ENCODE results near the gene ZNF24. TPM values are rescaled to one million over a fixed set of nuclear protein-coding genes. Genes with fewer than 3 reads are reported as not detected.

The ZNF24 gene
- polyA plus RNA-seq, 1 experiment: 25.7 TPM

DNA sequence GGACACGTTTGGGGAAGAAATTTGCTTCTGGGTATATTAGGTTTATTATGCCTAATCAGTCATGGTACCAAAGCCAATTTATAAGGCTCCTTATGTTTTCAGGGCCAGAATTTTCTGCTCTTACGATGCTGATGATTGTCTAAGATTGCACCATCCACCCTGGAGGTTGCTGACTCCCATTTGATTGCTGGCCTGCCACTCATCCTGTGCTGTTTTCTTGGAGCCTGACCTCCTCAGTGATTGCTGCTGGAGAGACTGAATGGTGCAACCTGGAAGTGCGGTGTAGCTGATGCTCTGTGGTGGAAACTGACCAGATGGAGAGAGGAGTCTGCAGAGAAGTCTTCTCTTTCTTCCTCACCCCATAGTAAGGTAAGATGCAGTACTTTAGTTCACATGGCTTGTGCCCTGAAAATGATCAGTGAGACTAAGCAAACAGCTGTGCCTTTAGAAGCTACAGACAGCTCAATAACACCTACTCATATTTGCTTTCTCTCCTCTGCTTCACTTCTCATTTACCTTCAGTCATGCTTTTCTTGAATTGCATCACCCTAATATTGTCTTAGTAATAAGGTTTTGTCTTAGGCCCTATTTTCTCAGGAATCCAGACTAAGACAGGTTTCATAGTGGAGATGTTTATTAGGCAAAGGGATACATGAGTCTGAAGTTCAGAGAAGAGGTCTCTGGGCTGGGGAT, 17.4 kb downstream of the ZNF24 start:
- DNase-seq (ENCODE audit: low read depth, low spot score): no peak
- TF ChIP-seq CTCF (IDR thresholded peaks at IDR 0.05; ENCODE audit: low read depth, low read length): no peak
- H3K27ac ChIP-seq (ENCODE audit: low read depth, low read length): no peak overlapping the region
- no peaks in the 10 kb centered on the region for H3K27me3 ChIP-seq (ENCODE audit: control insufficient read depth, insufficient read depth, low read length)
- POLR2A ChIA-PET: no interaction called here
- H3K4me3 ChIP-seq (ENCODE audit: low read depth, low read length): no peak overlapping the region
- CTCF ChIA-PET: interaction anchor here (0.6 kb wide), 1 partner anchor 446 kb away, joined by 5 read pairs; no protein-coding TSS in a partner anchor
- H3K9me3 ChIP-seq (ENCODE audit: control insufficient read depth, insufficient read depth, low read length): no peaks in the 10 kb centered on the region

DNA sequence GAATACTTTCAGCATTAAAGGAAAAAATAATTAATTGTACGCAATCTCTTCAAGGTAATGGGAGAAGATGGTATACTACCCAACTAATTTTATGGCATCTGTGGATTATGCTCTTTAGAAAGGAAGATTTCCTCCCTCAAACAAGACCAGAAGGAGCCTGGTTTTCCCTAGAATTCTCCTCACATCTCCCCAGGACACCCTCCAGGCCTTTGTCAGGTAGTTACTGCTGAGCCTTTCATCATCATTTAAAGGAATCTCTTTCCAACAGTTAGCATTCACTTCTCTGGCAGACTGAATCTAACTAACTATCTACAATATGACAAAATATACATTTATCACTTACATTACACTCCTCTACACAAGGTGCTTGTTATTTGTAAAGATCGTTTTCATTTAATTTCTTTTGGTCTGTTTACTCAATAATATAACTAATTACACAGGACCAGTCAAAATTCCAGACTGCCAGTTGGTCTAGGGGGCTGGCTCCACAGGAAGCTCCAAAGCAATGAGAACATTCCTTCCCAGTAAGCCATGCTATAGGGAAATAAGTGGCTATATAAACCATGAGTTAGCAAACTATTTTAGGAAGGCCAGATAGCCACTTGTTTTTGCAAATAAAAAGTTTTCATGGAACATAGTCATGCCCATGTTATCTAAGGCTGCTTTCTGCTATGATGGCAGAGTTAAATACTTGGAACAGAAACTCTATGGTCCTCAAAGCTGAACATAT, 19.1 kb downstream of the ZNF24 start:
- POLR2A ChIA-PET: no interaction called here
- no peaks in the 10 kb centered on the region for H3K9me3 ChIP-seq (ENCODE audit: control insufficient read depth, insufficient read depth, low read length)
- no peak for DNase-seq (ENCODE audit: low read depth, low spot score)
- no peak overlapping the region for H3K27ac ChIP-seq (ENCODE audit: low read depth, low read length)
- no peak overlapping the region for H3K4me3 ChIP-seq (ENCODE audit: low read depth, low read length)
- TF ChIP-seq CTCF (IDR thresholded peaks at IDR 0.05; ENCODE audit: low read depth, low read length): no peak
- H3K27me3 ChIP-seq (ENCODE audit: control insufficient read depth, insufficient read depth, low read length): no peaks in the 10 kb centered on the region
- CTCF ChIA-PET: no interaction called here

- TF ChIP-seq CTCF (IDR thresholded peaks at IDR 0.05; ENCODE audit: low read depth, low read length): no peak
- ChIA-PET POLR2A (no interaction called here), CTCF (no interaction called here)
- Histone ChIP-seq H3K4me3 (ENCODE audit: low read depth, low read length) (no peak overlapping the region), H3K27me3 (ENCODE audit: control insufficient read depth, insufficient read depth, low read length) (no peaks in the 10 kb centered on the region), H3K27ac (ENCODE audit: low read depth, low read length) (no peak overlapping the region), H3K9me3 (ENCODE audit: control insufficient read depth, insufficient read depth, low read length) (no peaks in the 10 kb centered on the region)
- DNase-seq (ENCODE audit: low read depth, low spot score): no peak
Measured at GRCh38 chr18:35322486-35323458, 21.4 kb downstream of the ZNF24 start.

DNA sequence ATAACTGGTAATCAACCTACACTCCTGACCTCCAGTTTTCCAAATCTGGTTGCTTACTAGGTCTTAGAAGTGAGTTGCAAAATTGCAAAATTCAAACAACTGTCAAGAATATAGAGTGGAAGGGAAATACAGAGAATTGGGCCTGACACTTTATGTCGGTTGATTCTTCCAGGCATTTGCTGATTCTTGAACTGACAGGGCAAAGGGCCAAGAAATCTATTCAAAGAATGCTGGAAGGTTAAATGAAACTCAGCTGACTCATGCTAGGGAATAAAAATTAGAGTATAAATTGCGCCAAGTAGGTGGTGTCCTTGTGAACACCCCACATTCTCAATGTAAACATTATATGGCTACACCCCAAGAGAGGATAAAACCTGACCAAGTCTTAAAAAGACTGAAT, 32.7 kb downstream of the ZNF24 start:
- Histone ChIP-seq H3K27ac (ENCODE audit: low read depth, low read length) (no peak overlapping the region), H3K4me3 (ENCODE audit: low read depth, low read length) (no peak overlapping the region), H3K27me3 (ENCODE audit: control insufficient read depth, insufficient read depth, low read length) (no peaks in the 10 kb centered on the region), H3K9me3 (ENCODE audit: control insufficient read depth, insufficient read depth, low read length) (peaks cover 25% of the 10 kb centered on the region)
- DNase-seq (ENCODE audit: low read depth, low spot score): no peak
- TF ChIP-seq CTCF (IDR thresholded peaks at IDR 0.05; ENCODE audit: low read depth, low read length): no peak
- ChIA-PET POLR2A (no interaction called here), CTCF (no interaction called here)

All from AG04450 (cell line).